Measurements from ENCODE around the gene TMEM175. TPM values are rescaled to one million over a fixed set of nuclear protein-coding genes. Genes with fewer than 3 reads are reported as not detected.

Gene TMEM175
- total RNA-seq, 1 experiment from 2014 or later = 10.0 TPM

DNA sequence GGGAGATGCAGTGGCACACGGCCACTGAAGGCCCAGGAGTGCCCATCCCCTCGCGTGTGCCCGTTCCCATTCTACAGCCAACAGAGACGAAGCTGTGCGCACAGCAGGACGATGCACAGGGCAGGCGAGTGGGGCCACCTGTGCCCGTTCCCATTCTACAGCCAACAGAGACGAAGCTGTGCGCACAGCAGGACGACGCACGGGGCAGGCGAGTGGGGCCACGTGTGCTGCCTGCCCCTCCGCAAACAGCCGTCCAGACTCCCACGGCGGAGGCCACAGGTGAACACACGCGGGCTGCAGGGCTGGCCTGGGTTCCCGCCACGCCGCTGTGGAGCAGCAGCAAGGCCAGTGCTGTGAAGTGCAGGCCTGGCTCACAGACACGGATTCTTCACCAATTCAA, 32.2 kb upstream of the TMEM175 start:
- H3K27ac ChIP-seq (ENCODE audit: low read depth, low read length, poor library complexity, severe bottlenecking) = no peak overlapping the region
- no peaks in the 10 kb centered on the region for H3K4me1 ChIP-seq (ENCODE audit: insufficient read depth, low read length, poor library complexity, severe bottlenecking)
- intact Hi-C loops (cut with micrococcal nuclease; ENCODE audit: unreplicated experiment) = no loop called here
- H3K36me3 ChIP-seq (ENCODE audit: insufficient read depth, low read length, poor library complexity, severe bottlenecking) = peaks cover 3% of the 10 kb centered on the region
- ChIA-PET POLR2A (ENCODE audit: low non-redundant PET) (no interaction called here), CTCF (no interaction called here)
- H3K27me3 ChIP-seq (replicated peaks; ENCODE audit: insufficient read depth, low read depth, low read length, poor library complexity) = no peaks in the 10 kb centered on the region
- no TSS peak for BruUV-seq (replicated peaks)
- TF ChIP-seq, protein P1, sequence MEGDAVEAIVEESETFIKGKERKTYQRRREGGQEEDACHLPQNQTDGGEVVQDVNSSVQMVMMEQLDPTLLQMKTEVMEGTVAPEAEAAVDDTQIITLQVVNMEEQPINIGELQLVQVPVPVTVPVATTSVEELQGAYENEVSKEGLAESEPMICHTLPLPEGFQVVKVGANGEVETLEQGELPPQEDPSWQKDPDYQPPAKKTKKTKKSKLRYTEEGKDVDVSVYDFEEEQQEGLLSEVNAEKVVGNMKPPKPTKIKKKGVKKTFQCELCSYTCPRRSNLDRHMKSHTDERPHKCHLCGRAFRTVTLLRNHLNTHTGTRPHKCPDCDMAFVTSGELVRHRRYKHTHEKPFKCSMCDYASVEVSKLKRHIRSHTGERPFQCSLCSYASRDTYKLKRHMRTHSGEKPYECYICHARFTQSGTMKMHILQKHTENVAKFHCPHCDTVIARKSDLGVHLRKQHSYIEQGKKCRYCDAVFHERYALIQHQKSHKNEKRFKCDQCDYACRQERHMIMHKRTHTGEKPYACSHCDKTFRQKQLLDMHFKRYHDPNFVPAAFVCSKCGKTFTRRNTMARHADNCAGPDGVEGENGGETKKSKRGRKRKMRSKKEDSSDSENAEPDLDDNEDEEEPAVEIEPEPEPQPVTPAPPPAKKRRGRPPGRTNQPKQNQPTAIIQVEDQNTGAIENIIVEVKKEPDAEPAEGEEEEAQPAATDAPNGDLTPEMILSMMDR (conservative IDR thresholded peaks at IDR 0.05; ENCODE audit: low read depth, low read length) = no peak
- TF ChIP-seq EZH2 (IDR thresholded peaks at IDR 0.05; ENCODE audit: borderline replicate concordance, low read depth, low read length, poor library complexity, severe bottlenecking) = no peak
- DNase-seq (ENCODE audit: low spot score) = no peak
- H3K9me3 ChIP-seq (ENCODE audit: low read depth, low read length, poor library complexity, severe bottlenecking) = no peaks in the 10 kb centered on the region
- no peak overlapping the region for H3K4me3 ChIP-seq (ENCODE audit: low read depth, low read length, poor library complexity, severe bottlenecking)

DNA sequence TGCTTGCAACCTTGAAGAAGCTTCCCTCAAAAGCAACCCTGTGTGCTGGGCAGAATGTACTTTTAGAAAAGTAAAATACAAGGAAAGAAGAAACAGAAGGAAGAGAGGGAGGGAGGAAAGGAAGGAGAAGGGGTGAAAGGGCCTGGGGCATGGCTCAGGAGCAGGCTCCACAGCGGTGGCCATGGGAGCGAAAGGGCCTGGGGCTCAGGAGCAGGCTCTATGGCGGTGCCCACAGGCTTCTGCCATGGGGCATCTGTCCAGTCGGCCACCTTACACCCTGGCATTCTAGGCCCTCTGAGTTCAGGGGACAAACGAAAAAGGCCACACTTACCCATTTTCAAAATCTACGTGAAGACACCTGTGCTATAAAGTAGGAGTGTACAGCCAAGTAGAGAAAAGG, 31.5 kb upstream of the TMEM175 start:
- POLR2A ChIA-PET (ENCODE audit: low non-redundant PET) = no interaction called here
- BruUV-seq (replicated peaks) = no TSS peak
- no peak for DNase-seq (ENCODE audit: low spot score)
- Histone ChIP-seq H3K27ac (ENCODE audit: low read depth, low read length, poor library complexity, severe bottlenecking) (no peak overlapping the region), H3K27me3 (replicated peaks; ENCODE audit: insufficient read depth, low read depth, low read length, poor library complexity) (no peaks in the 10 kb centered on the region), H3K36me3 (ENCODE audit: insufficient read depth, low read length, poor library complexity, severe bottlenecking) (no peaks in the 10 kb centered on the region), H3K4me3 (ENCODE audit: low read depth, low read length, poor library complexity, severe bottlenecking) (no peak overlapping the region), H3K9me3 (ENCODE audit: low read depth, low read length, poor library complexity, severe bottlenecking) (no peaks in the 10 kb centered on the region), H3K4me1 (ENCODE audit: insufficient read depth, low read length, poor library complexity, severe bottlenecking) (no peaks in the 10 kb centered on the region)
- intact Hi-C loops (cut with micrococcal nuclease; ENCODE audit: unreplicated experiment) = no loop called here
- CTCF ChIA-PET = no interaction called here
- no peak for TF ChIP-seq EZH2 (IDR thresholded peaks at IDR 0.05; ENCODE audit: borderline replicate concordance, low read depth, low read length, poor library complexity, severe bottlenecking)
- TF ChIP-seq, protein P1 (conservative IDR thresholded peaks at IDR 0.05; ENCODE audit: low read depth, low read length) = no peak

DNA sequence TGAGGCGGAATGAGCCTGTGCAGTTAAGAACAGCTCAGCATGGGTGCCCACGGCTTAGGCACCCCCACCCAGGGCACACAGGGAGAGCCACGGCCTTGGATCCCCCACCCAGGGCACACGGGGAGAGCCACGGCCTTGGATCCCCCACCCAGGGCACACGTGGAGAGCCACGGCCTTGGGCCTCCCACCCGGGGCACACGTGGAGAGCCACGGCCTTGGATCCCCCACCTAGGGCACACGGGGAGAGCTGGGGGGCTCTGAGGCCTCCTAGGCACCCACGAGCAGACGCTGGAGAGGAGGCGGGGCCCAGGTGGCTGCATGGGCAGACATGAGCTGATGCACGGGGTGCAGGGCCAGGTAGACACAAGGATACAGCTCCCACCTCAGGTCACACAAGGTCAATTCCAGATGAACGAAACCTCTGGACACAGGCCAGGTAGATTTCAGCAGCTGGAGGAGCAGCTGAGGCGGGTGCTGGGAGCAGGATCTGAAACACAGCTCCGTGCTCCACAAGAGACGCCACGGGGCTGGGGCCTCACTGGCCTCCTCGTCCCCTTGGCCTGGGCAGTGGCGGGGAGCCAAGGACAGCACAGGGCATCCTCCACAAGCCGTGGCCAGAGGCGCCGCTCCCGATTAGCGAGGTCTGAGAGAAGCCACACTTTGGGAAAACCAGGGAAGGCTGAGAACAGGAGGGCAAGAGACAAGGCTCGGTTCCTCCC, 30.9 kb upstream of the TMEM175 start:
- CTCF ChIA-PET = no interaction called here
- BruUV-seq (replicated peaks) = no TSS peak
- H3K27me3 ChIP-seq (replicated peaks; ENCODE audit: insufficient read depth, low read depth, low read length, poor library complexity) = no peaks in the 10 kb centered on the region

More for the DNA sequence above, 30.9 kb upstream of the TMEM175 start:
- no peaks in the 10 kb centered on the region for H3K4me1 ChIP-seq (ENCODE audit: insufficient read depth, low read length, poor library complexity, severe bottlenecking)
- intact Hi-C loops (cut with micrococcal nuclease; ENCODE audit: unreplicated experiment) = no loop called here
- no peak for DNase-seq (ENCODE audit: low spot score)
- TF ChIP-seq EZH2 (IDR thresholded peaks at IDR 0.05; ENCODE audit: borderline replicate concordance, low read depth, low read length, poor library complexity, severe bottlenecking) = no peak
- TF ChIP-seq, protein P1 (conservative IDR thresholded peaks at IDR 0.05; ENCODE audit: low read depth, low read length) = no peak
- POLR2A ChIA-PET (ENCODE audit: low non-redundant PET) = no interaction called here
- H3K27ac ChIP-seq (ENCODE audit: low read depth, low read length, poor library complexity, severe bottlenecking) = no peak overlapping the region
- H3K4me3 ChIP-seq (ENCODE audit: low read depth, low read length, poor library complexity, severe bottlenecking) = no peak overlapping the region
- no peaks in the 10 kb centered on the region for H3K36me3 ChIP-seq (ENCODE audit: insufficient read depth, low read length, poor library complexity, severe bottlenecking)
- H3K9me3 ChIP-seq (ENCODE audit: low read depth, low read length, poor library complexity, severe bottlenecking) = no peaks in the 10 kb centered on the region
